Measurements from ENCODE around the gene RYR3. TPM values are rescaled to one million over a fixed set of nuclear protein-coding genes. Genes with fewer than 3 reads are reported as not detected.

The RYR3 gene
- total RNA-seq, 2 donors from 2014 or later: 9.9 to 40.1 TPM

GRCh38 chr15:33908406-33908805 is 597.6 kb downstream of the RYR3 start:
- ATAC-seq (ENCODE audit: insufficient number of reproducible peaks, low FRiP score, low read depth) (no peak), DNase-seq (ENCODE audit: low spot score) (no peak)
- Histone ChIP-seq H3K9me3 (no peaks in the 10 kb centered on the region), H3K36me3 (no peaks in the 10 kb centered on the region), H3K27ac (no peak overlapping the region), H3K4me1 (ENCODE audit: control insufficient read depth in 1 of 2, low read depth in 2 of 2) (no peaks in the 10 kb centered on the region), H3K4me3 (no peak overlapping the region), H3K27me3 (replicated peaks; ENCODE audit: insufficient read depth) (no peaks in the 10 kb centered on the region)
- no peak for TF ChIP-seq CTCF (IDR thresholded peaks at IDR 0.05)

GRCh38 chr15:33910741-33911140 is 600.0 kb downstream of the RYR3 start:
- Histone ChIP-seq H3K27me3 (replicated peaks; ENCODE audit: insufficient read depth) (no peaks in the 10 kb centered on the region), H3K4me1 (ENCODE audit: control insufficient read depth in 1 of 2, low read depth in 2 of 2) (no peaks in the 10 kb centered on the region), H3K4me3 (no peak overlapping the region), H3K9me3 (no peaks in the 10 kb centered on the region), H3K27ac (no peak overlapping the region), H3K36me3 (no peaks in the 10 kb centered on the region)
- DNase-seq (ENCODE audit: low spot score) (no peak), ATAC-seq (ENCODE audit: insufficient number of reproducible peaks, low FRiP score, low read depth) (no peak)
- no peak for TF ChIP-seq CTCF (IDR thresholded peaks at IDR 0.05)

GRCh38 chr15:33912326-33912725 is 601.6 kb downstream of the RYR3 start:
- no peak overlapping the region for H3K4me3 ChIP-seq
- TF ChIP-seq CTCF (IDR thresholded peaks at IDR 0.05): no peak
- ATAC-seq (ENCODE audit: insufficient number of reproducible peaks, low FRiP score, low read depth) (no peak), DNase-seq (ENCODE audit: low spot score) (no peak)
- no peaks in the 10 kb centered on the region for H3K36me3 ChIP-seq
- no peaks in the 10 kb centered on the region for H3K9me3 ChIP-seq
- H3K27me3 ChIP-seq (replicated peaks; ENCODE audit: insufficient read depth): no peaks in the 10 kb centered on the region
- H3K4me1 ChIP-seq (ENCODE audit: control insufficient read depth in 1 of 2, low read depth in 2 of 2): no peaks in the 10 kb centered on the region
- no peak overlapping the region for H3K27ac ChIP-seq

- no peaks in the 10 kb centered on the region for H3K9me3 ChIP-seq
- no peak overlapping the region for H3K4me3 ChIP-seq
- no peak for ATAC-seq (ENCODE audit: insufficient number of reproducible peaks, low FRiP score, low read depth)
- no peaks in the 10 kb centered on the region for H3K36me3 ChIP-seq
- no peaks in the 10 kb centered on the region for H3K27me3 ChIP-seq (replicated peaks; ENCODE audit: insufficient read depth)
- no peaks in the 10 kb centered on the region for H3K4me1 ChIP-seq (ENCODE audit: control insufficient read depth in 1 of 2, low read depth in 2 of 2)
- H3K27ac ChIP-seq: no peak overlapping the region
- DNase-seq (ENCODE audit: low spot score): no peak
- TF ChIP-seq CTCF (IDR thresholded peaks at IDR 0.05): no peak
Measured at GRCh38 chr15:33913459-33913858, 602.7 kb downstream of the RYR3 start.

Other genes starting within 250 kb of the RYR3 start
- 10 to 100 TPM; 26.9 to 27.5 TPM for gene FMN1, start 116.3 kb upstream of the RYR3 start, total RNA-seq

Data from thoracic aorta (tissue), 2 donors.